Ascending aorta (tissue), 2 donors: ENCODE results near the gene FYN. TPM values are rescaled to one million over a fixed set of nuclear protein-coding genes. Genes with fewer than 3 reads are reported as not detected.

ENCODE experiments used
- DNase-seq, 2 donors: peaks; one replicate each; pipeline ENCODE4 v3.0.0-alpha.2; 2019; ENCODE audit warnings: low spot score in 2 of 2
- H3K27ac ChIP-seq, 2 donors: fragments of 200-600 bp; sonication (generic); one replicate each; pipeline ENCODE4 v1.5.1; 2016 to 2017; ENCODE audit warnings: mild to moderate bottlenecking in 1 of 2
- H3K27me3 ChIP-seq: fragments of 200-600 bp; sonication (generic); one replicate; pipeline ENCODE4 v1.5.1; 2017
- H3K36me3 ChIP-seq, 2 donors: fragments of 200-600 bp; sonication (generic); one replicate each; pipeline ENCODE4 v1.5.1; 2016
- H3K4me1 ChIP-seq, 2 donors: fragments of 200-600 bp; sonication (generic); one replicate each; pipeline ENCODE4 v1.5.1; 2016 to 2017; ENCODE audit warnings: mild to moderate bottlenecking in 1 of 2
- H3K4me3 ChIP-seq, 2 donors: fragments of 200-600 bp; sonication (generic); one replicate each; pipeline ENCODE4 v1.5.1; 2016 to 2017; ENCODE audit warnings: mild to moderate bottlenecking in 1 of 2
- H3K9me3 ChIP-seq, 2 donors: fragments of 200-600 bp; sonication (generic); one replicate each; pipeline ENCODE4 v1.5.1; 2016
- CTCF ChIP-seq, 3 experiments: fragments of 200-600 bp in 2 of 3; fragments of 450-650 bp in 1 of 3; sonication (generic) in 2 of 3; IDR thresholded peaks; one replicate each; pipeline ENCODE4 v1.5.1; 2016 to 2019; ENCODE audit warnings: antibody characterized with exemption in 3 of 3, mild to moderate bottlenecking in 1 of 3, moderate library complexity in 1 of 3
- intact Hi-C: fragments of 100-400 bp; cut with DNase I; formaldehyde crosslinking; loops from one replicate; pipeline ENCODE4 v1.15.1; 2023
- total RNA-seq: library from RNA; depleted of rRNA; stranded (reverse); fragments of >200 nt; gene quantifications from one replicate; pipeline ENCODE4 v1.1.0, GENCODE V29; 2016

The FYN gene
- total RNA-seq, 1 donor from 2014 or later = 141 TPM

GRCh38 chr6:111782192-111782809 is 91.0 kb downstream of the FYN start:
- H3K4me1 ChIP-seq = peaks cover 0 to 6% of the 10 kb centered on the region in 2 donors
- no peak for DNase-seq
- TF ChIP-seq CTCF (IDR thresholded peaks at IDR 0.05) = no peak
- H3K27ac ChIP-seq = no peak overlapping the region
- H3K9me3 ChIP-seq = no peaks in the 10 kb centered on the region
- H3K4me3 ChIP-seq = no peak overlapping the region
- intact Hi-C loops = no loop called here
- H3K36me3 ChIP-seq = no peaks in the 10 kb centered on the region
- no peaks in the 10 kb centered on the region for H3K27me3 ChIP-seq

- DNase-seq = no peak
- H3K4me3 ChIP-seq = no peak overlapping the region
- H3K27me3 ChIP-seq = no peaks in the 10 kb centered on the region
- H3K36me3 ChIP-seq = no peaks in the 10 kb centered on the region
- no peak overlapping the region for H3K27ac ChIP-seq
- H3K9me3 ChIP-seq = no peaks in the 10 kb centered on the region
- intact Hi-C loops = no loop called here
- peaks cover 0 to 6% of the 10 kb centered on the region in 2 donors for H3K4me1 ChIP-seq
- no peak for TF ChIP-seq CTCF (IDR thresholded peaks at IDR 0.05)
Observed at GRCh38 chr6:111781041-111781708, 92.1 kb downstream of the FYN start.

- no peak overlapping the region for H3K27ac ChIP-seq
- no peak for TF ChIP-seq CTCF (IDR thresholded peaks at IDR 0.05)
- intact Hi-C loops = no loop called here
- no peaks in the 10 kb centered on the region for H3K36me3 ChIP-seq
- peaks cover 0 to 6% of the 10 kb centered on the region in 2 donors for H3K4me1 ChIP-seq
- no peaks in the 10 kb centered on the region for H3K9me3 ChIP-seq
- no peak for DNase-seq
- H3K27me3 ChIP-seq = no peaks in the 10 kb centered on the region
- no peak overlapping the region for H3K4me3 ChIP-seq
Observed at GRCh38 chr6:111780393-111780792, 92.9 kb downstream of the FYN start.

GRCh38 chr6:111779660-111780059 is 93.6 kb downstream of the FYN start:
- DNase-seq = no peak
- intact Hi-C loops = no loop called here
- H3K9me3 ChIP-seq = no peaks in the 10 kb centered on the region
- peaks cover 0 to 6% of the 10 kb centered on the region in 2 donors for H3K4me1 ChIP-seq
- no peak overlapping the region for H3K27ac ChIP-seq
- H3K27me3 ChIP-seq = no peaks in the 10 kb centered on the region
- no peak overlapping the region for H3K4me3 ChIP-seq
- H3K36me3 ChIP-seq = no peaks in the 10 kb centered on the region
- no peak for TF ChIP-seq CTCF (IDR thresholded peaks at IDR 0.05)

GRCh38 chr6:111779031-111779430 is 94.2 kb downstream of the FYN start:
- no peaks in the 10 kb centered on the region for H3K36me3 ChIP-seq
- TF ChIP-seq CTCF (IDR thresholded peaks at IDR 0.05) = no peak
- H3K27ac ChIP-seq = no peak overlapping the region
- H3K27me3 ChIP-seq = no peaks in the 10 kb centered on the region
- intact Hi-C loops = no loop called here
- no peaks in the 10 kb centered on the region for H3K9me3 ChIP-seq
- no peak for DNase-seq
- H3K4me1 ChIP-seq = peaks cover 0 to 5% of the 10 kb centered on the region in 2 donors
- H3K4me3 ChIP-seq = no peak overlapping the region
